HL-60 (cell line): ENCODE measurements around the gene TMF1.

ENCODE experiments used
- CTCF ChIP-seq: IDR thresholded peaks from one replicate; pipeline ENCODE4 v1.5.1; 2011; ENCODE audit warnings: low read length, control low read depth, inconsistent platforms; ENCODE audit not compliant: insufficient read depth
- POLR2AphosphoS5 ChIP-seq: IDR thresholded peaks from 2 replicates; pipeline ENCODE4 v1.6.1; 2012; ENCODE audit warnings: low read depth
- SPI1 ChIP-seq: IDR thresholded peaks from 2 replicates; pipeline ENCODE4 v1.6.1; 2012; ENCODE audit warnings: low read depth, mild to moderate bottlenecking, borderline replicate concordance
- TF ChIP-seq, protein P1 (sequence below): IDR thresholded peaks from 2 replicates; pipeline ENCODE4 v1.6.1; 2012; ENCODE audit warnings: low read depth; ENCODE audit not compliant: insufficient replicate concordance

DNA sequence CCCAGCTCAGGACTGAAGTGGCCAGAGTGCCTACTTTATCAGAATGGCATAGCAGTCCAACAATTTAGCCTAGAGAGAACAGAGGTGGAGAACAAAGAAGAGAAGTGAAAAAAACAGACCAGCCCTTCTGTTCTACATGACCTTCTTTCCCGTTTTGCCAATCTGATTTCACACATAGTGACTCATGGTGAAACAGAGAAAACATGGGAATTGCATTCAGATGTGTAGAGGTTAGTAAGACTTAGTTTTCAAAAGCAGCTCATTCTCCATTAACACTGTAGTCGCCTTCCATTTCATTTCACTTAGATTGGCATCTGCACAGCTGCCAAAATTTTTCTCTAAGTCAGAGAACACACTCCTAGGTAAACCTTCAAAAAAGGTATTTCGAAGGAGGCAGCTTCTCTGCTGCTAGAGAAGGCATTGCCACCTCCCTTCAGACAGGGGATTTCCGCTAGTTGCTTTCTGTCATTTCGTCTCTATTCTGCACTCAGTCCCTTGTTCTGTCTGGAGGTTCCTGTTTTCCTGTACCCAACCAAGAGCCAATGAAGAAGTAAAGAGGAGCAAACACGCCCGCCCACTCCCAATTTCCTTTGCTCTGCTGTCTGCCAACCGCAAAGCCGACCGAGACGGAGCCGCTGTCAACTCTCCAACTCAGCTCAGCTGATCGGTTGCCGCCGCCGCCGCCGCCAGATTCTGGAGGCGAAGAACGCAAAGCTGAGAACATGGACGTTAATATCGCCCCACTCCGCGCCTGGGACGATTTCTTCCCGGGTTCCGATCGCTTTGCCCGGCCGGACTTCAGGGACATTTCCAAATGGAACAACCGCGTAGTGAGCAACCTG lies 32.4 kb upstream of the TMF1 start, which contains the start of gene ARL6IP5:
- peak; percentile 66; the same call in 1 of the 2 replicates for TF ChIP-seq SPI1
- no peak for TF ChIP-seq CTCF
- TF ChIP-seq, protein P1, sequence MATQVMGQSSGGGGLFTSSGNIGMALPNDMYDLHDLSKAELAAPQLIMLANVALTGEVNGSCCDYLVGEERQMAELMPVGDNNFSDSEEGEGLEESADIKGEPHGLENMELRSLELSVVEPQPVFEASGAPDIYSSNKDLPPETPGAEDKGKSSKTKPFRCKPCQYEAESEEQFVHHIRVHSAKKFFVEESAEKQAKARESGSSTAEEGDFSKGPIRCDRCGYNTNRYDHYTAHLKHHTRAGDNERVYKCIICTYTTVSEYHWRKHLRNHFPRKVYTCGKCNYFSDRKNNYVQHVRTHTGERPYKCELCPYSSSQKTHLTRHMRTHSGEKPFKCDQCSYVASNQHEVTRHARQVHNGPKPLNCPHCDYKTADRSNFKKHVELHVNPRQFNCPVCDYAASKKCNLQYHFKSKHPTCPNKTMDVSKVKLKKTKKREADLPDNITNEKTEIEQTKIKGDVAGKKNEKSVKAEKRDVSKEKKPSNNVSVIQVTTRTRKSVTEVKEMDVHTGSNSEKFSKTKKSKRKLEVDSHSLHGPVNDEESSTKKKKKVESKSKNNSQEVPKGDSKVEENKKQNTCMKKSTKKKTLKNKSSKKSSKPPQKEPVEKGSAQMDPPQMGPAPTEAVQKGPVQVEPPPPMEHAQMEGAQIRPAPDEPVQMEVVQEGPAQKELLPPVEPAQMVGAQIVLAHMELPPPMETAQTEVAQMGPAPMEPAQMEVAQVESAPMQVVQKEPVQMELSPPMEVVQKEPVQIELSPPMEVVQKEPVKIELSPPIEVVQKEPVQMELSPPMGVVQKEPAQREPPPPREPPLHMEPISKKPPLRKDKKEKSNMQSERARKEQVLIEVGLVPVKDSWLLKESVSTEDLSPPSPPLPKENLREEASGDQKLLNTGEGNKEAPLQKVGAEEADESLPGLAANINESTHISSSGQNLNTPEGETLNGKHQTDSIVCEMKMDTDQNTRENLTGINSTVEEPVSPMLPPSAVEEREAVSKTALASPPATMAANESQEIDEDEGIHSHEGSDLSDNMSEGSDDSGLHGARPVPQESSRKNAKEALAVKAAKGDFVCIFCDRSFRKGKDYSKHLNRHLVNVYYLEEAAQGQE = peak; percentile 19
- peak; percentile 72 for TF ChIP-seq POLR2AphosphoS5
